Renal cortical epithelial cell (primary cell): ENCODE data around the gene TMPRSS11A. TPM values are rescaled to one million over a fixed set of nuclear protein-coding genes. Genes with fewer than 3 reads are reported as not detected.

ENCODE experiments used
- DNase-seq: peaks from one replicate; pipeline ENCODE4 v3.0.0-alpha.2; 2011; ENCODE audit warnings: low read depth
- total RNA-seq: library from RNA; depleted of rRNA; stranded (reverse); fragments of >200 nt; gene quantifications from 2 replicates; pipeline ENCODE4 v1.2.3, GENCODE V29; 2014

TMPRSS11A gene
- total RNA-seq: 0.05 TPM in 1 of 2 replicates, not detected in the other

GRCh38 chr4:67963356-67963755, at the start of gene TMPRSS11A:
Gene TMPRSS11A (minus strand): TSS chr4:67963493. CDS start chr4:67963393, 100 bp downstream.
- no peak for DNase-seq

GRCh38 chr4:68011684-68012083, 48.4 kb upstream of the TMPRSS11A start:
- DNase-seq: peak; percentile 22

- no peak for DNase-seq
Observed at GRCh38 chr4:68002906-68003305, 39.6 kb upstream of the TMPRSS11A start.

- peak; percentile 4 for DNase-seq
Observed at GRCh38 chr4:67996127-67996526, 32.8 kb upstream of the TMPRSS11A start.

GRCh38 chr4:67988991-67989390, 25.7 kb upstream of the TMPRSS11A start:
- DNase-seq: no peak

GRCh38 chr4:67983333-67983732, 20.0 kb upstream of the TMPRSS11A start:
- DNase-seq: peak; percentile 18

- no peak for DNase-seq
Observed at GRCh38 chr4:67980512-67980911, 17.2 kb upstream of the TMPRSS11A start.

GRCh38 chr4:67973608-67974007, 10.3 kb upstream of the TMPRSS11A start:
- no peak for DNase-seq

- DNase-seq: no peak
Observed at GRCh38 chr4:67954890-67955289, 8.4 kb downstream of the TMPRSS11A start.

- DNase-seq: no peak
Observed at GRCh38 chr4:67941074-67941473, 22.2 kb downstream of the TMPRSS11A start.

GRCh38 chr4:67940506-67940905, 22.8 kb downstream of the TMPRSS11A start:
- DNase-seq: no peak

- no peak for DNase-seq
Observed at GRCh38 chr4:67939195-67939594, 24.1 kb downstream of the TMPRSS11A start.

GRCh38 chr4:67935888-67936287, 27.4 kb downstream of the TMPRSS11A start:
- DNase-seq: no peak

- no peak for DNase-seq
Observed at GRCh38 chr4:67934628-67935027, 28.7 kb downstream of the TMPRSS11A start.

GRCh38 chr4:67933755-67934154, 29.5 kb downstream of the TMPRSS11A start:
- DNase-seq: no peak

- no peak for DNase-seq
Observed at GRCh38 chr4:67933038-67933437, 30.3 kb downstream of the TMPRSS11A start.

GRCh38 chr4:67931256-67931655, 32.0 kb downstream of the TMPRSS11A start:
- no peak for DNase-seq

- peak; percentile 69 for DNase-seq
Observed at GRCh38 chr4:67929426-67929825, 33.9 kb downstream of the TMPRSS11A start.

GRCh38 chr4:67928546-67928945, 34.7 kb downstream of the TMPRSS11A start:
- DNase-seq: peak; percentile 20

- DNase-seq: no peak
Observed at GRCh38 chr4:67927251-67927650, 36.0 kb downstream of the TMPRSS11A start.

GRCh38 chr4:67926485-67926884, 36.8 kb downstream of the TMPRSS11A start:
- DNase-seq: no peak

GRCh38 chr4:67922697-67923096, 40.6 kb downstream of the TMPRSS11A start:
- peak; percentile 28 for DNase-seq

GRCh38 chr4:67918428-67918827, 44.9 kb downstream of the TMPRSS11A start:
- no peak for DNase-seq

GRCh38 chr4:67915400-67915966, 47.8 kb downstream of the TMPRSS11A start:
- no peak for DNase-seq
